Osteoblast (primary cell): ENCODE data around the gene OTUD6A. TPM values are rescaled to one million over a fixed set of nuclear protein-coding genes. Genes with fewer than 3 reads are reported as not detected.

Experiments used
- DNase-seq: peaks from one replicate; pipeline ENCODE4 v3.0.0; 2011; ENCODE audit warnings: low spot score, mixed read lengths; ENCODE audit not compliant: insufficient read length; ENCODE audit errors: missing footprints
- H2AFZ ChIP-seq: 2 replicates; pipeline ENCODE4 v1.6.0; 2011; ENCODE audit warnings: mild to moderate bottlenecking, low read length
- H3K27ac ChIP-seq: 2 replicates; pipeline ENCODE4 v1.5.1; 2011; ENCODE audit warnings: mild to moderate bottlenecking, low read depth, low read length, moderate library complexity
- H3K27me3 ChIP-seq: 2 replicates; pipeline ENCODE4 v1.6.0; 2012; ENCODE audit warnings: mild to moderate bottlenecking, control low read depth, inconsistent platforms, low read length, moderate library complexity; ENCODE audit not compliant: insufficient read depth
- H3K36me3 ChIP-seq: 2 replicates; pipeline ENCODE4 v1.5.1; 2011; ENCODE audit warnings: mild to moderate bottlenecking, low read length, control low read depth, moderate library complexity; ENCODE audit not compliant: insufficient read depth
- H3K4me1 ChIP-seq: 2 replicates; pipeline ENCODE4 v1.5.1; 2011; ENCODE audit warnings: mild to moderate bottlenecking, low read length, control low read depth, moderate library complexity; ENCODE audit not compliant: insufficient read depth
- H3K4me2 ChIP-seq: 2 replicates; pipeline ENCODE4 v1.6.0; 2011; ENCODE audit warnings: mild to moderate bottlenecking, low read length; ENCODE audit not compliant: insufficient read depth
- H3K4me3 ChIP-seq: fragments of 200-600 bp; sonication (generic); 3 replicates; pipeline ENCODE4 v1.5.1; 2012; ENCODE audit warnings: mild to moderate bottlenecking, low read length, inconsistent platforms; ENCODE audit not compliant: insufficient read depth
- H3K79me2 ChIP-seq: 2 replicates; pipeline ENCODE4 v1.6.0; 2012; ENCODE audit warnings: mild to moderate bottlenecking, low read length, control low read depth, inconsistent platforms; ENCODE audit not compliant: insufficient read depth
- H3K9me3 ChIP-seq: 2 replicates; pipeline ENCODE4 v1.5.1; 2011; ENCODE audit warnings: low read depth, low read length, control low read depth
- H4K20me1 ChIP-seq: 2 replicates; pipeline ENCODE4 v1.6.0; 2012; ENCODE audit warnings: mild to moderate bottlenecking, low read length, control low read depth; ENCODE audit not compliant: insufficient read depth
- CTCF ChIP-seq: IDR thresholded peaks from 2 replicates; pipeline ENCODE4 v1.5.1; 2011; ENCODE audit warnings: mild to moderate bottlenecking, low read depth, low read length, moderate library complexity; ENCODE audit errors: extremely low read depth
- total RNA-seq: library from RNA; depleted of rRNA; stranded (reverse); fragments of >200 nt; gene quantifications from 2 replicates; pipeline ENCODE4 v1.2.3, GENCODE V29; 2012

Gene OTUD6A
- total RNA-seq, 1 donor = not detected

- H4K20me1 ChIP-seq = no peaks in the 10 kb centered on the region
- no peak within 1 kb of the TSS for H3K4me3 ChIP-seq
- peaks cover 7% of the 10 kb centered on the region for H3K27me3 ChIP-seq
- H3K9me3 ChIP-seq = no peaks in the 10 kb centered on the region
- no peaks in the 10 kb centered on the region for H3K36me3 ChIP-seq
- H3K79me2 ChIP-seq = no peaks in the 10 kb centered on the region
- TF ChIP-seq CTCF = no peak
- no peaks in the 10 kb centered on the region for H3K4me1 ChIP-seq
- H3K4me2 ChIP-seq = no peak within 1 kb of the TSS
- no peak within 1 kb of the TSS for H2AFZ ChIP-seq
- DNase-seq = no peak
- H3K27ac ChIP-seq = no peak within 1 kb of the TSS
Observed at GRCh38 chrX:70049925-70050324, 12.3 kb upstream of the OTUD6A start, which contains the start of gene AWAT2. Gene AWAT2, minus strand, starts transcription at chrX:70049938. Its CDS starts 6 bp downstream, at chrX:70049932.

GRCh38 chrX:70052895-70053615, 9.2 kb upstream of the OTUD6A start:
- H3K27ac ChIP-seq = no peak overlapping the region
- H2AFZ ChIP-seq = no peak overlapping the region
- no peak overlapping the region for H3K4me2 ChIP-seq
- H3K27me3 ChIP-seq = peaks cover 11% of the 10 kb centered on the region
- no peak for TF ChIP-seq CTCF
- H3K4me1 ChIP-seq = no peaks in the 10 kb centered on the region
- H3K4me3 ChIP-seq = no peak overlapping the region
- no peaks in the 10 kb centered on the region for H3K79me2 ChIP-seq
- no peaks in the 10 kb centered on the region for H3K36me3 ChIP-seq
- DNase-seq = no peak
- H3K9me3 ChIP-seq = no peaks in the 10 kb centered on the region
- H4K20me1 ChIP-seq = no peaks in the 10 kb centered on the region

- no peak overlapping the region for H3K27ac ChIP-seq
- H3K4me2 ChIP-seq = no peak overlapping the region
- H3K9me3 ChIP-seq = no peaks in the 10 kb centered on the region
- H3K36me3 ChIP-seq = no peaks in the 10 kb centered on the region
- peaks cover 11% of the 10 kb centered on the region for H3K27me3 ChIP-seq
- H4K20me1 ChIP-seq = no peaks in the 10 kb centered on the region
- no peak for DNase-seq
- no peak for TF ChIP-seq CTCF
- H3K79me2 ChIP-seq = no peaks in the 10 kb centered on the region
- H3K4me3 ChIP-seq = no peak overlapping the region
- no peak overlapping the region for H2AFZ ChIP-seq
- H3K4me1 ChIP-seq = no peaks in the 10 kb centered on the region
Observed at GRCh38 chrX:70054391-70054790, 7.9 kb upstream of the OTUD6A start.

GRCh38 chrX:70062961-70063550, 799 bp downstream of the OTUD6A start:
- Histone ChIP-seq H3K9me3 (no peaks in the 10 kb centered on the region), H3K27me3 (no peaks in the 10 kb centered on the region), H3K4me2 (no peak overlapping the region), H3K36me3 (no peaks in the 10 kb centered on the region), H2AFZ (no peak overlapping the region), H3K4me3 (no peak overlapping the region), H4K20me1 (no peaks in the 10 kb centered on the region), H3K79me2 (no peaks in the 10 kb centered on the region), H3K27ac (no peak overlapping the region), H3K4me1 (no peaks in the 10 kb centered on the region)
- no peak for TF ChIP-seq CTCF
- DNase-seq = no peak
